ENCODE data around the gene CTNNA3. TPM values are rescaled to one million over a fixed set of nuclear protein-coding genes. Genes with fewer than 3 reads are reported as not detected.

CTNNA3 gene
- total RNA-seq, 6 experiments from 2014 or later, result 0.19 to 3.6 (median 1.2) TPM

DNA sequence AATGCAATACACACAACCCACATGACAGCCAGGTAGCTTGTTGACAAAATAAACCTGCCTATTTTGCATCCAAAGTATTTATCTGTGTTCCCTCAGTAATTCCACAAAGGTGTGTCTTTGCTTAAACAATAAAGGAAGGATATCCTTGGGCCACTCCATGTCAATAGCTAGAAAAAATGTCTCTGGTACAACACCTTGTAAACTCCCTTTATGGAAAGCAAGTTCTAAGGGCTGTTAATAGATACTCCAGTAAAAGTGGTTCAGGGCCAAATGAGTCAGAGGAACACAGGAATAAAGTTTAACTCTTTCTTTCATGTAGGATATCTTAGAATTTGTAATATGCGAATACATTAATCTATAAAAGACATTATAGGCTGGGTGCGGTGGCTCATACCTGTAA, 867.0 kb downstream of the CTNNA3 start:
- Histone ChIP-seq H3K4me3 (no peak overlapping the region), H3K27ac (no peak overlapping the region), H3K4me1 (no peaks in the 10 kb centered on the region), H3K27me3 (no peaks in the 10 kb centered on the region), H3K36me3 (no peaks in the 10 kb centered on the region), H3K9me3 (no peaks in the 10 kb centered on the region)
- DNase-seq (no peak), ATAC-seq (no peak)
- intact Hi-C loops (cut with DNase I), result no loop called here
- WGBS (ENCODE audit: insufficient coverage, low coverage, low lambda C conversion rate, missing lambda C conversion rate), result 100% methylated on average over 2 of the region's 2 CpGs
- TF ChIP-seq, protein P1, sequence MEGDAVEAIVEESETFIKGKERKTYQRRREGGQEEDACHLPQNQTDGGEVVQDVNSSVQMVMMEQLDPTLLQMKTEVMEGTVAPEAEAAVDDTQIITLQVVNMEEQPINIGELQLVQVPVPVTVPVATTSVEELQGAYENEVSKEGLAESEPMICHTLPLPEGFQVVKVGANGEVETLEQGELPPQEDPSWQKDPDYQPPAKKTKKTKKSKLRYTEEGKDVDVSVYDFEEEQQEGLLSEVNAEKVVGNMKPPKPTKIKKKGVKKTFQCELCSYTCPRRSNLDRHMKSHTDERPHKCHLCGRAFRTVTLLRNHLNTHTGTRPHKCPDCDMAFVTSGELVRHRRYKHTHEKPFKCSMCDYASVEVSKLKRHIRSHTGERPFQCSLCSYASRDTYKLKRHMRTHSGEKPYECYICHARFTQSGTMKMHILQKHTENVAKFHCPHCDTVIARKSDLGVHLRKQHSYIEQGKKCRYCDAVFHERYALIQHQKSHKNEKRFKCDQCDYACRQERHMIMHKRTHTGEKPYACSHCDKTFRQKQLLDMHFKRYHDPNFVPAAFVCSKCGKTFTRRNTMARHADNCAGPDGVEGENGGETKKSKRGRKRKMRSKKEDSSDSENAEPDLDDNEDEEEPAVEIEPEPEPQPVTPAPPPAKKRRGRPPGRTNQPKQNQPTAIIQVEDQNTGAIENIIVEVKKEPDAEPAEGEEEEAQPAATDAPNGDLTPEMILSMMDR (IDR thresholded peaks at IDR 0.05), result no peak
- TF ChIP-seq POLR2A (IDR thresholded peaks at IDR 0.05), result no peak

DNA sequence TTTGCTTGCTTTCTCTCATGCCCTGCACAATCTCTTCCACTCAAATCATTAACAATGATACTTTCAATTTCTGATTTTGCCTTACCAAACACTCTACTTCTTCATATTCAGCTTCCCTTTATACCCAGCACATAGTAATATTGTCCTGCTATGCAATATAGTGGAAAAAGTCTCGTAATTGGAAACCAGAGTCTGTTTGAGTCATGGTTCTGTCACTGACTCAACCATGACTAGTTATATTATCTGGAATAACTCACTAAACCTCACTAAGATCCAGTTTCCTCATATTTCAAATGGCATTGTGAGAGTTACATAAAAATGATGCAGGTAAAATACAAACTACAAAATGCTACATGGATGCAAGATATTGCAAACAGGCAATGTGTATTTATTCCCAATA, 868.6 kb downstream of the CTNNA3 start:
- ATAC-seq, result no peak
- intact Hi-C loops (cut with DNase I), result no loop called here
- H3K27me3 ChIP-seq, result no peaks in the 10 kb centered on the region
- no peaks in the 10 kb centered on the region for H3K4me1 ChIP-seq
- H3K36me3 ChIP-seq, result no peaks in the 10 kb centered on the region
- H3K27ac ChIP-seq, result no peak overlapping the region
- no peaks in the 10 kb centered on the region for H3K9me3 ChIP-seq
- H3K4me3 ChIP-seq, result no peak overlapping the region
- TF ChIP-seq, protein P1 (IDR thresholded peaks at IDR 0.05), result no peak
- TF ChIP-seq POLR2A (IDR thresholded peaks at IDR 0.05), result no peak
- 69% methylated on average over 1 of the region's 1 CpG for WGBS (ENCODE audit: insufficient coverage, low coverage, low lambda C conversion rate, missing lambda C conversion rate)
- no peak for DNase-seq

DNA sequence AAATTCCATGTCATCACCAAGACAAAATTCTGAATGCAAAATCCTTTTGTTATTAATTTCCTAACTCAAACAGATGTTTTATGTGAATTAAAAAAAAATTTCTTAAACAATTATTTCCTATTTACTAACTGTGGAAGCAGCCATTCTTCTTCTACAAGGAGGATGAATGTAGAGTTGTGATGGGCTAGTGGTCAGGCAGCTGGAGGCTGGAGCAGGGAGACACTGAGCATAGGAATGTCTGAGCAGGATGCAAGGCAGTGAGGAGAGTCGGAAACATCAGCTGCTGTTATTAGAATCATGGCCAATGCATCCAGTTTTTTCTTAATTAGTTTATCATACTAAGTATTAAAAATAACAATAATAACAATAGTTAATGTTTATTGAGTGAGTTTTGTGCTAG, 872.7 kb downstream of the CTNNA3 start:
- WGBS (ENCODE audit: insufficient coverage, low coverage, low lambda C conversion rate, missing lambda C conversion rate), result 100% methylated on average over 1 of the region's 1 CpG
- ATAC-seq, result no peak
- Histone ChIP-seq H3K9me3 (no peaks in the 10 kb centered on the region), H3K4me1 (no peaks in the 10 kb centered on the region), H3K27me3 (no peaks in the 10 kb centered on the region), H3K36me3 (no peaks in the 10 kb centered on the region), H3K27ac (no peak overlapping the region), H3K4me3 (no peak overlapping the region)
- intact Hi-C loops (cut with DNase I), result no loop called here
- DNase-seq, result no peak
- TF ChIP-seq, protein P1 (IDR thresholded peaks at IDR 0.05), result no peak
- no peak for TF ChIP-seq POLR2A (IDR thresholded peaks at IDR 0.05)

DNA sequence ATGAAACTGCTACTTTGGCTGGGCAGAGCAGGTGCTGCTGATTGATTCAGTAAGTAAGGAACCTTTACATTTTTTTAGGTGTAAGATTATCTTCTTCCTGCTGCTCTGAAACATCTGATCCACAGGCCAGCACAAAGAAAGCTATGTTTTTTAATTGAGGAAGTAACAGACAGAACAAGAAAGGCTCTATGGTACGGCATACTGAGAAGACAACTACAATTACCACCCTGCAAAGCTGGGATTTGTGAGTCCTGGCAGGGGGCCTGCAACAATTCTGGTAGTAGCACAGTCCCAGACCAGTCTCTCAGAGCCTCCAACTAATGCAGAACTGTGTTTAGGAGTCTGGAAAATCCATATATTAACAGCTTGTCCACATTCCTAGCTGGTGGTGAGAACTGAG, 873.2 kb downstream of the CTNNA3 start:
- DNase-seq (no peak), ATAC-seq (no peak)
- Histone ChIP-seq H3K27me3 (no peaks in the 10 kb centered on the region), H3K27ac (no peak overlapping the region), H3K9me3 (no peaks in the 10 kb centered on the region), H3K36me3 (no peaks in the 10 kb centered on the region), H3K4me1 (no peaks in the 10 kb centered on the region), H3K4me3 (no peak overlapping the region)
- TF ChIP-seq POLR2A (IDR thresholded peaks at IDR 0.05), result no peak
- TF ChIP-seq, protein P1 (IDR thresholded peaks at IDR 0.05), result no peak
- intact Hi-C loops (cut with DNase I), result no loop called here
- 70% methylated on average over 1 of the region's 1 CpG for WGBS (ENCODE audit: insufficient coverage, low coverage, low lambda C conversion rate, missing lambda C conversion rate)

DNA sequence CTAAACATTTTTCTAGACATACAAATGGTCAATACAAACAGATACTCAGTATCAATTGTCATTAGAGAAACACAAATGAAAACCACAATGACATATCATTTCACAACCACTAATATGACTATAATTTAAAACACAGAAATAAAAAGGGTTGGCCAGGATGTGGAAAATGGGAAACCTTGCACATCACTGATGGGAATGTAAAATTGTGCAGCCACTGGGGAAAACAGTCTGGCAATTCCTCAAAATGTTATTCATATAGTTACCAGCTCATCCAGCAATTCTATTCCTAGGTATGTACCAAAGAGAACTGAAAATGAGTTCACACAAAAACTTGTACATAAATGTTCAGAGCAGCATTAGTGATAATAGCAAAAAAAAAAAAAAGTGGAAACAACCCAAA, 876.3 kb downstream of the CTNNA3 start:
- intact Hi-C loops (cut with DNase I), result no loop called here
- ATAC-seq (no peak), DNase-seq (no peak)
- Histone ChIP-seq H3K9me3 (no peaks in the 10 kb centered on the region), H3K4me3 (no peak overlapping the region), H3K27ac (no peak overlapping the region), H3K36me3 (no peaks in the 10 kb centered on the region), H3K4me1 (no peaks in the 10 kb centered on the region), H3K27me3 (no peaks in the 10 kb centered on the region)
- TF ChIP-seq, protein P1 (IDR thresholded peaks at IDR 0.05), result no peak
- TF ChIP-seq POLR2A (IDR thresholded peaks at IDR 0.05), result no peak

All from right lobe of liver (tissue), 6 donors.